CD1c-positive myeloid dendritic cell (primary cell): ENCODE data around the gene C2orf72.

Source experiments
- DNase-seq: peaks from one replicate; pipeline ENCODE4 v3.0.0-alpha.2; 2016; ENCODE audit errors: extremely low spot score

Gene C2orf72

DNA sequence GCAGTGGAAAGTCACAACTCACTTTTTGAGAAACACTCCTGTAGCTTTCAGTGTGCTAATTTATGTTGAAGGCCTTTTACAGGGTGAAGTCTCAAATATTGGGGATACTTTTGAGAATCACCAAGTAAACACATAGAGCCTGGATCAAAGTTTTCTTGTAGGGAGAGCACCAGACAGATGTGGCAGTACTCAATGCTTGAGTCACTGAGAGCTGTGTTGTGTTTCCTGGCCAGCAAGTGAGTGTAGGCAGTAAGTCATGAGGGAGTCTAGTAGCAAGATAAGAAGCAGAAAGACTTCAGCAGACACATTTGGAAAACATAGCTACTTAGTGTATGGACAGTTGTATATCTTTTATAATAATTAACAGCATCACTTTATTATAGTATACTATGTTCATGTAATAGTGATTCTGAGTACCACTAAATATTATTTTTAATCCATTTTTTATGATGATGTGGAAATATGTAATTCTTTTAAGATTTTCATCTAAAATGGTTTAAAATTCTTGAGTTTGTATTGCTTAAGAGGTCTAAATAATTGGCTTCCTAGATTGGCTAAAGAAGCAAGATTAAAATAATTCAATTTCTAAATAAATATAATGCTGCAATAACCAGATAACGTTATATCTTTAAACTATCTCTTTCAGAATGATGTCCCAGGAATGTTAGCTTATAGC, 32.2 kb downstream of the C2orf72 start:
- no peak for DNase-seq

DNA sequence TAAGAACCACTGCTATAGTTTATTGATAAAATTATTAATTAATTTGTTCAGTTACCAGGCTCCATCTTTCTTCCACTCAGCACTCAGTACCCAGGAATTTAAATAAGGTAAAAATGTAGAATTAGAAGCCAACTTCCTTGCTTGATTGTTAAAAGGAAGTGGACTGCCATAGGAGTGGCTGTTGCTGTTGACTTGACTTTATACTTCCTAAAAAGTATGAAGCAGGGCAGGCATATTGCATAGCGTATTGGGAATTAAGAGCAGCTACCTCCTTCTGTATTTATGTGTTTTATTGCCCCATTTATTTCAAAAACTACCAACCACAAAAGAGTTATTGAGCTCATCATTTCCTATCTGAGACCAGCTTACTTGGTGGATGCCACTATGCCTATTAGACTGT, 47.2 kb downstream of the C2orf72 start:
- peak; percentile 27 for DNase-seq

DNA sequence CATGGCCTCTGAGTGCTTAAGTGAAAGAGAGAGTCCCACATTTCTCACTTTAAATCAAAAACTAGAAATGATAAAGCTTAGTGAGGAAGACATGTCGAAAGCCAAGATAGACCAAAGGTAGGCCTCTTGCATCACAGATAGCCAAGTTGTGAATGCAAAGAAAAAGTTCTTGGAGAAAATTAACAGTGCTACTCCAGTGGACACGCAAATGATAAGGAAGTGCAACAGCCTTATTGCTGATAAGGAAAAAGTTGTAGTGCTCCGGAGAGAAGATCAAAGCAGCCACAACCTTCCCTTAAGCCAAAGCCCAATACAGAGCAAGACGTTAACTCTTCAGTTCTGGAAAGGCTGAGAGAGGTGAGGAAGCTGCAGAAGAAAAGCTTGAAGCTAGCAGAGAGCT, 51.4 kb downstream of the C2orf72 start:
- DNase-seq = no peak

DNA sequence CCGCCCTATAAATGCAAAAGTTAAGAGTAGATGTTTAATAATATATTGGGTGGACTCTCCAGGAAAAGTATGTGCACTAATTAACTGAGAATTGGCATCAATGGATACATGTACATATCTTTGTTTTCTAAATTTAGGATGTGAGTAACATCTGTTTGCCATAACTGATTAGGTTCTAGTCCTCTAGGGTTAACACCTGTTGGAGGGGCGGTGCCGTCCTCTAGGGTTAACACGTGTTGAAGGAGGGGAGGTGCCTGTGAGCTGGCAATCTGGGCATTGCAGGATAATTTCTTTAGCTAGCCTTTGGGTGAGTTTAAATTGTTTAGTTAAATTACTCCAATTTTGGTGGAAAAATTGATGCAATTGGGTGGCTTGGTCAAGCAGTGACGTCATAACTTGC, 56.6 kb downstream of the C2orf72 start:
- no peak for DNase-seq

DNA sequence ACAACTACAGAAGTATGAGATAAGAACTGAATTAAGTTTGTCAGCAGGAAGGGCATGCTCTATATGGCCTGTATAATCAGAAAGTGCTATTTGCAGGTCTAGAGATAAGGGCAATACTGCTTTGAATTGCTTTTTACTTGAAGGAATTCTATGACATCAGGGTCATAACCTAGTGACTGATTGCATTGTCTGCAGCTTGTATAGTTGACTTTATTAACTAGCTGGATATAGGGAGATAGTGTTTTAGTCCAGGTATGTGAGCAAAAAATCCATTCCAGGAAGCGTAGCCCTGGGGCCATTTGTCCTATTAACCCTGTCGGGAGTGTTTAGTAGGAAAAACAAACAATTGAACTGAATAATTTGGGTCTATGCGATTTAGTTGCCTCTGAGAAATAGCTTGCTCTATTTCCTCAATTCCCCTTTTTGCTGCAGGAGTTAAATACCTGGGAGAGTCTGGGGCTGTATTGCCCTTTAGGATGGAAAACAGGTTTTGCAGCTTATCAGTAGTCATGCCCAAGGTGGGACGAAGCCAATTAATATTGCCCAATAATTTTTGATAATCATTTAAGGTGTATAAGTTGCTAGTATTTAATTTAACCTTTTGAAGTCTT, 57.5 kb downstream of the C2orf72 start:
- no peak for DNase-seq
